GM23338 (cell line): Measurements from ENCODE around the gene LIN7C. TPM values are rescaled to one million over a fixed set of nuclear protein-coding genes. Genes with fewer than 3 reads are reported as not detected.

ENCODE experiments used
- ATAC-seq: fragments of 200-7000 bp; cut with Tn5 transposase; 3 replicates; pipeline ENCODE4 v1.9.1; 2020
- DNase-seq: peaks from one replicate; pipeline ENCODE4 v3.0.0-alpha.2; 2015; ENCODE audit warnings: low spot score
- H2AFZ ChIP-seq: fragments of 200-600 bp; sonication (generic); 2 replicates; pipeline ENCODE4 v1.8.0; 2016; ENCODE audit warnings: antibody characterized with exemption, mild to moderate bottlenecking, moderate library complexity
- H3F3A ChIP-seq: fragments of 200-600 bp; sonication (generic); replicated peaks from 2 replicates; pipeline ENCODE4 v1.8.0; 2017; ENCODE audit warnings: antibody characterized with exemption, mixed run types, low read depth
- H3K27ac ChIP-seq: fragments of 200-600 bp; sonication (generic); 2 replicates; pipeline ENCODE4 v1.6.1; 2016; ENCODE audit warnings: low read depth
- H3K27me3 ChIP-seq: fragments of 200-600 bp; sonication (generic); 2 replicates; pipeline ENCODE4 v1.8.0; 2016; ENCODE audit warnings: mild to moderate bottlenecking, mixed run types, moderate library complexity; ENCODE audit not compliant: insufficient read depth
- H3K36me3 ChIP-seq: fragments of 200-600 bp; sonication (generic); 2 replicates; pipeline ENCODE4 v1.8.0; 2016; ENCODE audit warnings: mild to moderate bottlenecking; ENCODE audit not compliant: insufficient read depth
- H3K4me1 ChIP-seq: fragments of 200-600 bp; sonication (generic); 2 replicates; pipeline ENCODE4 v1.8.0; 2016; ENCODE audit warnings: mild to moderate bottlenecking, moderate library complexity; ENCODE audit not compliant: insufficient read depth
- H3K4me2 ChIP-seq: fragments of 200-600 bp; sonication (generic); 2 replicates; pipeline ENCODE4 v1.7.1; 2017; ENCODE audit warnings: mixed run types
- H3K4me3 ChIP-seq: fragments of 200-600 bp; sonication (generic); 2 replicates; pipeline ENCODE4 v1.6.1; 2016; ENCODE audit warnings: mixed run types
- H3K79me2 ChIP-seq: fragments of 200-600 bp; sonication (generic); replicated peaks from 2 replicates; pipeline ENCODE4 v1.8.0; 2017; ENCODE audit warnings: mild to moderate bottlenecking; ENCODE audit not compliant: insufficient read depth
- H3K9me2 ChIP-seq: fragments of 200-600 bp; sonication (generic); 2 replicates; pipeline ENCODE4 v1.8.0; 2017; ENCODE audit not compliant: insufficient read depth
- H4K20me1 ChIP-seq: fragments of 200-600 bp; sonication (generic); replicated peaks from 2 replicates; pipeline ENCODE4 v1.8.0; 2017; ENCODE audit warnings: mild to moderate bottlenecking; ENCODE audit not compliant: insufficient read depth
- H3K27ac Mint-ChIP-seq: 2 replicates; pipeline ENCODE4 v1.8.0; 2020; ENCODE audit warnings: inconsistent platforms, mild to moderate bottlenecking, moderate library complexity, mixed read lengths
- H3K27me3 Mint-ChIP-seq: 3 replicates; pipeline ENCODE4 v1.8.0; 2022; ENCODE audit warnings: low read depth, mild to moderate bottlenecking, moderate library complexity, mixed read lengths, inconsistent platforms; ENCODE audit not compliant: insufficient read depth, poor library complexity
- H3K36me3 Mint-ChIP-seq: 3 replicates; pipeline ENCODE4 v1.8.0; 2021; ENCODE audit warnings: low read depth, mild to moderate bottlenecking, inconsistent platforms, moderate library complexity, mixed read lengths
- H3K4me1 Mint-ChIP-seq: 3 replicates; pipeline ENCODE4 v1.8.0; 2020; ENCODE audit warnings: mild to moderate bottlenecking, inconsistent platforms, mixed read lengths
- H3K4me3 Mint-ChIP-seq: 3 replicates; pipeline ENCODE4 v1.8.0; 2021; ENCODE audit warnings: moderate library complexity, mild to moderate bottlenecking, inconsistent platforms, mixed read lengths
- H3K9me3 Mint-ChIP-seq: 3 replicates; pipeline ENCODE4 v1.8.0; 2020; ENCODE audit warnings: moderate library complexity, mild to moderate bottlenecking, inconsistent platforms, mixed read lengths
- CREB1 ChIP-seq: fragments of 250-450 bp; sonication (Bioruptor Pico); IDR thresholded peaks from 2 replicates; pipeline ENCODE4 v1.5.0; 2020; ENCODE audit warnings: low read depth, mild to moderate bottlenecking, moderate library complexity
- EZH2 ChIP-seq: fragments of 200-600 bp; sonication (generic); IDR thresholded peaks from one replicate; pipeline ENCODE4 v1.8.0; 2017; ENCODE audit warnings: antibody characterized with exemption, mild to moderate bottlenecking, low read depth; ENCODE audit not compliant: unreplicated experiment
- EZH2phosphoT487 ChIP-seq: fragments of 200-600 bp; sonication (generic); IDR thresholded peaks from one replicate; pipeline ENCODE4 v1.8.1; 2018; ENCODE audit warnings: antibody characterized with exemption; ENCODE audit not compliant: unreplicated experiment
- JUNB ChIP-seq: IDR thresholded peaks from one replicate; pipeline ENCODE4 v1.6.1; 2016; ENCODE audit warnings: antibody characterized with exemption; ENCODE audit not compliant: unreplicated experiment
- NANOG ChIP-seq: IDR thresholded peaks from 2 replicates; pipeline ENCODE4 v1.6.1; 2016; ENCODE audit warnings: antibody characterized with exemption, borderline replicate concordance
- POLR2AphosphoS5 ChIP-seq: IDR thresholded peaks from 2 replicates; pipeline ENCODE4 v1.6.1; 2016; ENCODE audit warnings: antibody characterized with exemption, low read depth
- REST ChIP-seq: IDR thresholded peaks from one replicate; pipeline ENCODE4 v1.6.1; 2018; ENCODE audit warnings: antibody characterized with exemption; ENCODE audit not compliant: unreplicated experiment
- STAT1 ChIP-seq: IDR thresholded peaks from one replicate; pipeline ENCODE4 v1.6.1; 2016; ENCODE audit warnings: antibody characterized with exemption; ENCODE audit not compliant: unreplicated experiment
- ZNF114 ChIP-seq: fragments of 250-450 bp; sonication (Bioruptor Pico); IDR thresholded peaks from 2 replicates; pipeline ENCODE4 v1.5.0; 2020; ENCODE audit warnings: mild to moderate bottlenecking, moderate library complexity
- ZNF331 ChIP-seq: fragments of 250-450 bp; sonication (Bioruptor Pico); IDR thresholded peaks from 2 replicates; pipeline ENCODE4 v1.5.0; 2020; ENCODE audit warnings: low read depth, mild to moderate bottlenecking, moderate library complexity
- polyA plus RNA-seq: library from polyadenylated mRNA; unstranded; fragments of >200 nt; fragmentation: Nextera tagmentation; extraction: Ambion mirVana; gene quantifications from 2 replicates; pipeline ENCODE4 v1.2.1, GENCODE V29; 2016
- total RNA-seq: library from RNA; depleted of rRNA; stranded (reverse); fragments of >200 nt; shearing (Covaris generic); gene quantifications from 2 replicates; pipeline ENCODE4 v1.2.3, GENCODE V29; 2014
- TF ChIP-seq, protein P1 (sequence below): fragments of 250-450 bp; sonication (Bioruptor Pico); IDR thresholded peaks from 2 replicates; pipeline ENCODE4 v1.5.0; 2020; ENCODE audit warnings: mild to moderate bottlenecking, moderate library complexity
- TF ChIP-seq, protein P2 (sequence below), 2 experiments: fragments of 200-600 bp in 1 of 2; sonication (generic) in 1 of 2; conservative IDR thresholded peaks; 2 replicates each; pipeline versions ENCODE4 v1.5.1 to v1.6.1; 2016 to 2017; ENCODE audit warnings: antibody characterized with exemption in 2 of 2, low read depth in 2 of 2, mild to moderate bottlenecking in 2 of 2, moderate library complexity in 1 of 2
- TF ChIP-seq, protein P3 (sequence below): IDR thresholded peaks from 2 replicates; pipeline ENCODE4 v1.6.1; 2016; ENCODE audit warnings: antibody characterized with exemption

The LIN7C gene
- total and polyA plus RNA-seq, 2 experiments from 2014 or later, result 22.5 to 61.0 TPM

- Histone ChIP-seq H3K9me2 (0 out of 2 replicates have a peak, but pooled peaks cover 2% of the 10 kb centered on the region), H3F3A (peaks cover 3% of the 10 kb centered on the region; the same call in 1 of the 2 replicates), H3K36me3 (no peaks in the 10 kb centered on the region), H3K4me3 (no peak overlapping the region), H3K27me3 (no peaks in the 10 kb centered on the region), H4K20me1 (no peaks in the 10 kb centered on the region), H3K4me1 (peaks cover 9% of the 10 kb centered on the region), H3K4me2 (no peak overlapping the region), H3K27ac (no peak overlapping the region), H3K79me2 (no peaks in the 10 kb centered on the region), H2AFZ (no peak overlapping the region)
- no peak for TF ChIP-seq ZNF114
- TF ChIP-seq, protein P1, sequence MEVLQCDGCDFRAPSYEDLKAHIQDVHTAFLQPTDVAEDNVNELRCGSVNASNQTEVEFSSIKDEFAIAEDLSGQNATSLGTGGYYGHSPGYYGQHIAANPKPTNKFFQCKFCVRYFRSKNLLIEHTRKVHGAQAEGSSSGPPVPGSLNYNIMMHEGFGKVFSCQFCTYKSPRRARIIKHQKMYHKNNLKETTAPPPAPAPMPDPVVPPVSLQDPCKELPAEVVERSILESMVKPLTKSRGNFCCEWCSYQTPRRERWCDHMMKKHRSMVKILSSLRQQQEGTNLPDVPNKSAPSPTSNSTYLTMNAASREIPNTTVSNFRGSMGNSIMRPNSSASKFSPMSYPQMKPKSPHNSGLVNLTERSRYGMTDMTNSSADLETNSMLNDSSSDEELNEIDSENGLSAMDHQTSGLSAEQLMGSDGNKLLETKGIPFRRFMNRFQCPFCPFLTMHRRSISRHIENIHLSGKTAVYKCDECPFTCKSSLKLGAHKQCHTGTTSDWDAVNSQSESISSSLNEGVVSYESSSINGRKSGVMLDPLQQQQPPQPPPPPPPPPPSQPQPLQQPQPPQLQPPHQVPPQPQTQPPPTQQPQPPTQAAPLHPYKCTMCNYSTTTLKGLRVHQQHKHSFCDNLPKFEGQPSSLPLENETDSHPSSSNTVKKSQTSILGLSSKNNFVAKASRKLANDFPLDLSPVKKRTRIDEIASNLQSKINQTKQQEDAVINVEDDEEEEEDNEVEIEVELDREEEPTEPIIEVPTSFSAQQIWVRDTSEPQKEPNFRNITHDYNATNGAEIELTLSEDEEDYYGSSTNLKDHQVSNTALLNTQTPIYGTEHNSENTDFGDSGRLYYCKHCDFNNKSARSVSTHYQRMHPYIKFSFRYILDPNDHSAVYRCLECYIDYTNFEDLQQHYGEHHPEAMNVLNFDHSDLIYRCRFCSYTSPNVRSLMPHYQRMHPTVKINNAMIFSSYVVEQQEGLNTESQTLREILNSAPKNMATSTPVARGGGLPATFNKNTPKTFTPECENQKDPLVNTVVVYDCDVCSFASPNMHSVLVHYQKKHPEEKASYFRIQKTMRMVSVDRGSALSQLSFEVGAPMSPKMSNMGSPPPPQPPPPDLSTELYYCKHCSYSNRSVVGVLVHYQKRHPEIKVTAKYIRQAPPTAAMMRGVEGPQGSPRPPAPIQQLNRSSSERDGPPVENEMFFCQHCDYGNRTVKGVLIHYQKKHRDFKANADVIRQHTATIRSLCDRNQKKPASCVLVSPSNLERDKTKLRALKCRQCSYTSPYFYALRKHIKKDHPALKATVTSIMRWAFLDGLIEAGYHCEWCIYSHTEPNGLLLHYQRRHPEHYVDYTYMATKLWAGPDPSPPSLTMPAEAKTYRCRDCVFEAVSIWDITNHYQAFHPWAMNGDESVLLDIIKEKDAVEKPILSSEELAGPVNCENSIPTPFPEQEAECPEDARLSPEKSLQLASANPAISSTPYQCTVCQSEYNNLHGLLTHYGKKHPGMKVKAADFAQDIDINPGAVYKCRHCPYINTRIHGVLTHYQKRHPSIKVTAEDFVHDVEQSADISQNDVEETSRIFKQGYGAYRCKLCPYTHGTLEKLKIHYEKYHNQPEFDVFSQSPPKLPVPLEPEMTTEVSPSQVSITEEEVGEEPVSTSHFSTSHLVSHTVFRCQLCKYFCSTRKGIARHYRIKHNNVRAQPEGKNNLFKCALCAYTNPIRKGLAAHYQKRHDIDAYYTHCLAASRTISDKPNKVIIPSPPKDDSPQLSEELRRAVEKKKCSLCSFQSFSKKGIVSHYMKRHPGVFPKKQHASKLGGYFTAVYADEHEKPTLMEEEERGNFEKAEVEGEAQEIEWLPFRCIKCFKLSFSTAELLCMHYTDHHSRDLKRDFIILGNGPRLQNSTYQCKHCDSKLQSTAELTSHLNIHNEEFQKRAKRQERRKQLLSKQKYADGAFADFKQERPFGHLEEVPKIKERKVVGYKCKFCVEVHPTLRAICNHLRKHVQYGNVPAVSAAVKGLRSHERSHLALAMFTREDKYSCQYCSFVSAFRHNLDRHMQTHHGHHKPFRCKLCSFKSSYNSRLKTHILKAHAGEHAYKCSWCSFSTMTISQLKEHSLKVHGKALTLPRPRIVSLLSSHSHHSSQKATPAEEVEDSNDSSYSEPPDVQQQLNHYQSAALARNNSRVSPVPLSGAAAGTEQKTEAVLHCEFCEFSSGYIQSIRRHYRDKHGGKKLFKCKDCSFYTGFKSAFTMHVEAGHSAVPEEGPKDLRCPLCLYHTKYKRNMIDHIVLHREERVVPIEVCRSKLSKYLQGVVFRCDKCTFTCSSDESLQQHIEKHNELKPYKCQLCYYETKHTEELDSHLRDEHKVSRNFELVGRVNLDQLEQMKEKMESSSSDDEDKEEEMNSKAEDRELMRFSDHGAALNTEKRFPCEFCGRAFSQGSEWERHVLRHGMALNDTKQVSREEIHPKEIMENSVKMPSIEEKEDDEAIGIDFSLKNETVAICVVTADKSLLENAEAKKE (CRISPR knock-in tag), result no peak
- no peak for TF ChIP-seq STAT1
- no peak for TF ChIP-seq NANOG
- TF ChIP-seq CREB1 (CRISPR knock-in tag), result no peak
- TF ChIP-seq POLR2AphosphoS5, result no peak
- no peak for TF ChIP-seq ZNF331
- TF ChIP-seq, protein P2, sequence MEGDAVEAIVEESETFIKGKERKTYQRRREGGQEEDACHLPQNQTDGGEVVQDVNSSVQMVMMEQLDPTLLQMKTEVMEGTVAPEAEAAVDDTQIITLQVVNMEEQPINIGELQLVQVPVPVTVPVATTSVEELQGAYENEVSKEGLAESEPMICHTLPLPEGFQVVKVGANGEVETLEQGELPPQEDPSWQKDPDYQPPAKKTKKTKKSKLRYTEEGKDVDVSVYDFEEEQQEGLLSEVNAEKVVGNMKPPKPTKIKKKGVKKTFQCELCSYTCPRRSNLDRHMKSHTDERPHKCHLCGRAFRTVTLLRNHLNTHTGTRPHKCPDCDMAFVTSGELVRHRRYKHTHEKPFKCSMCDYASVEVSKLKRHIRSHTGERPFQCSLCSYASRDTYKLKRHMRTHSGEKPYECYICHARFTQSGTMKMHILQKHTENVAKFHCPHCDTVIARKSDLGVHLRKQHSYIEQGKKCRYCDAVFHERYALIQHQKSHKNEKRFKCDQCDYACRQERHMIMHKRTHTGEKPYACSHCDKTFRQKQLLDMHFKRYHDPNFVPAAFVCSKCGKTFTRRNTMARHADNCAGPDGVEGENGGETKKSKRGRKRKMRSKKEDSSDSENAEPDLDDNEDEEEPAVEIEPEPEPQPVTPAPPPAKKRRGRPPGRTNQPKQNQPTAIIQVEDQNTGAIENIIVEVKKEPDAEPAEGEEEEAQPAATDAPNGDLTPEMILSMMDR (conservative IDR thresholded peaks at IDR 0.05; ENCODE audit: low read depth in 2 of 2), result no peak
- TF ChIP-seq EZH2, result no peak
- TF ChIP-seq REST, result no peak
- no peak for TF ChIP-seq JUNB
- TF ChIP-seq EZH2phosphoT487, result no peak
- TF ChIP-seq, protein P3, sequence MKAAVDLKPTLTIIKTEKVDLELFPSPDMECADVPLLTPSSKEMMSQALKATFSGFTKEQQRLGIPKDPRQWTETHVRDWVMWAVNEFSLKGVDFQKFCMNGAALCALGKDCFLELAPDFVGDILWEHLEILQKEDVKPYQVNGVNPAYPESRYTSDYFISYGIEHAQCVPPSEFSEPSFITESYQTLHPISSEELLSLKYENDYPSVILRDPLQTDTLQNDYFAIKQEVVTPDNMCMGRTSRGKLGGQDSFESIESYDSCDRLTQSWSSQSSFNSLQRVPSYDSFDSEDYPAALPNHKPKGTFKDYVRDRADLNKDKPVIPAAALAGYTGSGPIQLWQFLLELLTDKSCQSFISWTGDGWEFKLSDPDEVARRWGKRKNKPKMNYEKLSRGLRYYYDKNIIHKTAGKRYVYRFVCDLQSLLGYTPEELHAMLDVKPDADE, result no peak
- Mint-ChIP-seq H3K4me3 (no peak overlapping the region), H3K4me1 (peaks cover 6% of the 10 kb centered on the region), H3K27me3 (no peaks in the 10 kb centered on the region), H3K27ac (no peak overlapping the region), H3K9me3 (no peaks in the 10 kb centered on the region; the same call in 2 of the 3 replicates), H3K36me3 (no peaks in the 10 kb centered on the region)
- ATAC-seq, result no peak
- no peak for DNase-seq
Observed at GRCh38 chr11:27514558-27514957, 8.0 kb upstream of the LIN7C start.
